GM12872 (cell line): ENCODE measurements around the gene ANKRD13D.

Experiments used
- TF ChIP-seq, protein P1 (sequence below): IDR thresholded peaks from 3 replicates; pipeline ENCODE4 v1.5.1; 2011; ENCODE audit warnings: low read depth, mild to moderate bottlenecking, low read length, moderate library complexity; ENCODE audit not compliant: insufficient read depth

Gene ANKRD13D

DNA sequence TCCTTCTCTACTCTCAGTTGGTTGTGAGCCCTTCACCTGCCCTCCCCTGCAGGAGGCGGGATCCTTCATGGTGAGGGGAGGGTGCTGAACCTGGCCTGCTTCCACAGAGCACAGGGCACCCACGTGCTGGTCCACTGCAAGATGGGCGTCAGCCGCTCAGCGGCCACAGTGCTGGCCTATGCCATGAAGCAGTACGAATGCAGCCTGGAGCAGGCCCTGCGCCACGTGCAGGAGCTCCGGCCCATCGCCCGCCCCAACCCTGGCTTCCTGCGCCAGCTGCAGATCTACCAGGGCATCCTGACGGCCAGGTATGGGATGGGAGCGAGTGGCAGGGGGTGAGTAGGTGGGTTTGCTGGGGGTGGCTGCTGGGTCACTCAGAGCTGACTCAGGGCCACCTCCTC, 20.6 kb downstream of the ANKRD13D start:
- TF ChIP-seq, protein P1, sequence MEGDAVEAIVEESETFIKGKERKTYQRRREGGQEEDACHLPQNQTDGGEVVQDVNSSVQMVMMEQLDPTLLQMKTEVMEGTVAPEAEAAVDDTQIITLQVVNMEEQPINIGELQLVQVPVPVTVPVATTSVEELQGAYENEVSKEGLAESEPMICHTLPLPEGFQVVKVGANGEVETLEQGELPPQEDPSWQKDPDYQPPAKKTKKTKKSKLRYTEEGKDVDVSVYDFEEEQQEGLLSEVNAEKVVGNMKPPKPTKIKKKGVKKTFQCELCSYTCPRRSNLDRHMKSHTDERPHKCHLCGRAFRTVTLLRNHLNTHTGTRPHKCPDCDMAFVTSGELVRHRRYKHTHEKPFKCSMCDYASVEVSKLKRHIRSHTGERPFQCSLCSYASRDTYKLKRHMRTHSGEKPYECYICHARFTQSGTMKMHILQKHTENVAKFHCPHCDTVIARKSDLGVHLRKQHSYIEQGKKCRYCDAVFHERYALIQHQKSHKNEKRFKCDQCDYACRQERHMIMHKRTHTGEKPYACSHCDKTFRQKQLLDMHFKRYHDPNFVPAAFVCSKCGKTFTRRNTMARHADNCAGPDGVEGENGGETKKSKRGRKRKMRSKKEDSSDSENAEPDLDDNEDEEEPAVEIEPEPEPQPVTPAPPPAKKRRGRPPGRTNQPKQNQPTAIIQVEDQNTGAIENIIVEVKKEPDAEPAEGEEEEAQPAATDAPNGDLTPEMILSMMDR = no peak

DNA sequence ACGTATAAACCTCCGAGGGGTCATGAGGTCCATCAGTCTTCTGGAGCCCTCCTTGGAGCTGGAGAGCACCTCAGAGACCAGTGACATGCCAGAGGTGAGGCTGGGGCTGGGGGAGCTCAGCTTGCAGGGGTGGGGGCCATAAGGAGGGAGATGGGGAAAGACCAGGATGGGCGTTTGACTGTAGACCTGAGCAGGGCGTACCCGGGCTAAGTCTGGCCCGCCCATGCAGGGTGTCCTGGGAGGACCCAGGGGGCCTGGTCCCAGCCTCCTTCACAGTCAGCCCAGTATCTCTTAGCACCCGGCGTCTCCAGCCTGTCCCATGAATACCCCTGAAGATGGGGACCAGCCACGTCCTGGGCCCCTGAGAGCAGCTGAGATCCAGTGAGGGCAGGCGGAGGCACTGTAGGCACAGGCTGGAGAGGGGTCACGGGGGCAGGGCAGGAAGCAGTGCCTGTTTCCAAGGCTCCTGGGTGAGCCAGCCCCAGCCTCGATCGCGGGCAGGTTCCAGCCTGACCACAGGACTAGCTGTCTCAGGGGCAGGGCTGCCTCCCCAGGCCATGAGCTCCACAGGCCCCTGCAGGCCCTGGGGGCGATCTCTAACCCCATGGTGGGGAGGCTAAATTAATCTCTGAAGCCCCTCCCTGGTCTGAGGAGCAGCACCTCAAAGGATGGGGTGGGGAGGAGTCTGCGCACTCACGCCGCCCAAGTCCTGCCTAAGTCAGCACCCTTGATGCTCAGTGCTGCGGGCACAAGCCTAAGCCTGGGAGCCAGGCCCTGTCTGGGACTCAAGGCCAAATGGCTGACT, 21.3 kb downstream of the ANKRD13D start:
- TF ChIP-seq, protein P1 = no peak

DNA sequence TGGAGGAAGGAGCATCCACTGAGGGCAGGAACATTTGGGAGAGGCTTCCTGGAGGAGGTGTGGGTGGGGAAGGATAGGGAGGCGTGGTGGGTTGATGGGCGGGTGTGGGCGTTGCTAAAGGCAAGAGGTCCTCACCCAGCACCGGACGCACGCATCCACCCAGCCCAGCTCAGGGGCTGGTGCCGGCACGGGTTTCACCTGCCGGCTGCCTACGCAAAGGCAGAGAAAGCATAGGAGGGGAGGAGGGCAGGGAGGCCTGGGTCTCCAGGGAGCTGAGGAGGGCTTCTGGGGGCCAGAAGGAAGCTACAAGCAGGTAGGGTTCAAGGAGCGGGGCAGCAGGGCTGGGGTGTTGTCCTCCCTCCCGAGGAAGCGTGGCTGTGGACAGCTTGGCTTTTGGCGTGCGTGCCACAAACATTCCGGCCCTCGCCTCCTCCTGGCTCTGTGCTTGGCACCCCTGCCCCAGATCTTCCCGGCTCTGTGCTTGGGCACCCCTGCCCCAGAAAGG, 22.0 kb downstream of the ANKRD13D start:
- TF ChIP-seq, protein P1 = no peak

DNA sequence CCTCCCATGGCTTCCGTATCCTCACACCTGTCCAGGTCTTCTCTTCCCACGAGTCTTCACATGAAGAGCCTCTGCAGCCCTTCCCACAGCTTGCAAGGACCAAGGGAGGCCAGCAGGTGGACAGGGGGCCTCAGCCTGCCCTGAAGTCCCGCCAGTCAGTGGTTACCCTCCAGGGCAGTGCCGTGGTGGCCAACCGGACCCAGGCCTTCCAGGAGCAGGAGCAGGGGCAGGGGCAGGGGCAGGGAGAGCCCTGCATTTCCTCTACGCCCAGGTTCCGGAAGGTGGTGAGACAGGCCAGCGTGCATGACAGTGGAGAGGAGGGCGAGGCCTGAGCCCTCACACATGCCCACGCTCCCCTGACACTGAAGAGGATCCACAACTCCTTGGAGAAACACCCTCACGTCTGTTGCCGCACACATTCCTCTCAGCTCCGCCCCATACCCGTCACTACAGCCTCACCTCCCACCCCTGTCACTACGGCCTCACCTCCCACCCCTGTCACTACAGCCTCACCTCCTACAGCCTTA, 22.5 kb downstream of the ANKRD13D start:
- TF ChIP-seq, protein P1 = no peak

DNA sequence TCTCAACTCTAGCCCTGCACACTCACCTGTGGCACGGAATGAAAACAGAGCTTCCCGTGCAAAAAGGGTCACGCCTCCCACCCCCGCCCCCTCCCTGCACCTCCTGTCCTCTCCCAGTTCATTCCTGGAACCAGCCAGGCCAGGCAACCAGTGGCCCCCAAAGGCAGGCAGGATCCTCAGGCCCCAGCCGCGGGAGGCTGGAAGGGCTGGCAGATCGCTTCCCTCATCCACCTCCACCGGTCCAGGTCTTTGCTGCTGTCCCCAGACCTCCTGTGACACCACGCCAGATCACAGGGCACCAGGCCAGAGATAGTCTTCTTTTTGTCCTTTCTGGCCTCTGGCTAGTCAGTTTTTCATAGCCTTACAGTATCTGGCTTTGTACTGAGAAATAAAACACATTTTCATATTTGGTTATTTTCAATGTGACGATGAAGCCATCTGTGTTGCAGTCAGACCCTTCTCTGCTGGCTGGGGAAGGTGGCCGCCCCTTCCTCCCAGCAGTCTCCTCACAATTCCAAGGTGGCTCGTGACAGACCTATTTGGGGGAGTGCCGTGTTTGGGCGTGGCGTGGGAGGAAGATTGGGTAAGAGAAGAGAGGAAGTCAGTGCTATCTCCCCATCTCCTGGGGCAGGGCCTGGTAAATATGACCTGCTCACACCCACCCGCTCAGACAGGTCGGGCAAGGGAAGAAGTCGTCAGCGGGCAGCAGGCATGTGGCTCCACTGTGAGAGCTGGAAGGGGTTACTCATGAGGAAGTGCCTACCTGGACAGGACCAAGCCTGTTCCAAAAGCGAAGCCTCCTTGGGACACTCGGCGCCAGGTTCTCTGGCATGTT, 23.3 kb downstream of the ANKRD13D start:
- TF ChIP-seq, protein P1 = no peak

DNA sequence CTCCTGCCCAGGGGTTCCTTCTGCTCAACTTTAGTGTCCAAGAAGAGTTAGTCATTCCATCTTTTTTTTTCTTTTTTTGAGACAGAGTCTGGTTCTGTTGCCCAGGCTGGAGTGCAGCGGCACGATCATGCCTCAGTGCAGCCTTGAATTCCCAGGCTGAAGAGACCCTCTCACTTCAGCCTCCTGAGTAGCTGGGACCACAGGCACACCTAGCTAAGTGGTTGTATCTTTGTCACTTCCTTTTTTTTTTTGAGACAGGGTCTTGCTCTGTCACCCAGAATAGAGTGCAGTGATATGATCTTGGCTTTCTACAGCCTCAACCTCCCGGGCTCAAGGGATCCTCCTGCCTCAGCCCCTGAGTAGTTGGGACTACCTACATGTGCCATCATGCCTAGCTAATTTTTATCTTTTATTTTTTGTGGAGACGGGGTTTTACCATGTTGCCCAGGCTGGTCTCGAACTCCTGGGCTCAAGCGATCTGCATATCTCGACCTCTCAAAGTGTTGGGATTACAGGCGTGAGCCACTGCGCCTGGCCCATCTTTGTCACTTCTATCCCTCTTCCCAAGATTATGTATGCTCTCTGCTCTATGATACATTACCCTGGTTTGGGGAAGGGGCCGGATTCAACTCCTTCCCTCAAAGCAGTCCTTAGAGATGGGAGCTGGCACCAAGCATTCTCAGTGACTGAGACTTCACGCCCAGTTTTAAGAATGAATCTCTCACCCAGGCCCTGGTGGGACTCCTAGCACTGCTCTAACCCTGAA, 24.2 kb downstream of the ANKRD13D start:
- TF ChIP-seq, protein P1 = no peak

DNA sequence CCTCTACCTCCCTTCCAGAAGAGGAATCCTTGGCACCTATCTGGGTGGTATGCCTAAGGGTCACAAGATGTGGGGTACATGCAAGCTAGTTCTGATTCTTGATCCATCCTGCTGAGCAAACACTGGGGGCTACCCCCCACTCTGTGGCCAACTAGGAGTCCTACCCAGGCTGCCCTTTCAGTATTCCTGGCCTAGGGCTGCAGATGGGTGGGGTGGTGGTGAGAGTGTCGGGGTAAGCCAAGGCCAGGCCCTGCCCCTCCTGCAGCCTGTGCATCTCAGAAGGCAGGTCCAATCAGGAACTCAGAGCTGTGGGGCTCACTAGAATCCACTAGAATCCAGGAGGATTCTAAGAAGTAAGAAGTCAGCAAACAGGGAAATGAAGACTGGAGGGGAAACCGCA, 25.1 kb downstream of the ANKRD13D start:
- TF ChIP-seq, protein P1 = no peak
